ENCODE results near the gene TRAPPC10.

The TRAPPC10 gene

DNA sequence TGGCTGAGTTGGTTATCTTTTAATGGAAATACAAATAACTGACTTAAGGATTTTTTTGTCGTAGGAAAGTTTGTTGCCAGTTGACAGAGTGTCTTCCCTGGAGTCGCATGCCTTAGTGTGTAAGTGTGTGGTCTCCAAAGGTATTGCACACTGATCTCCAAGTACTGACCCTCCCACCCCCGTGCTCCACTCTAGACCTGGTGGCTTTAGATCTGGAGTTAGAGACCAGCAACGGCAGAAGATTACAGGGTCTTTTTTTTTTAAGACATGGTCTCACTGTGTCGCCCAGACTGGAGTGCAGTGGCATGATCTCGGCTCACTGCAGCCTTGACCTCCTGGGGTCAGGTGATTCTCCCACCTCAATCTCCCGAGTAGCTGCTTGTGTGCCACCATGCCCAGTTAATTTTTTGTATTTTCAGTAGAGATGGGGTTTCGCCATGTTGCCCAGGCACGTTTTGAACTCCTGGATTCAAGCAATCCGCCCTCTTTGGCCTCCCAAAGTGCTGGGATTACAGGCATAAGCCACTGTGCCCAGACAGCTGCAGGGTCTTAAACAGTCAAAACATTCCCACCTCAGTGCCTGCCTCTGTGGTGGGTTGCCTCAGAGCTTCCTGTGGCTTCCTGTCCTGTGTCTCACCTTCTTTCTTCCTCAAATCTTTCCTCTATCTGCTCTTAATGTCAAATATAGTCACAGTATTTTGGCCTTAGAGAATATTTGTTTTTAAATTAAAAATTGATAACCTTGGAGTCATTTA, 6.9 kb downstream of the TRAPPC10 start:
- Mint-ChIP-seq H3K27me3 (ENCODE audit: low read depth, poor library complexity) (no peaks in the 10 kb centered on the region), H3K27ac (peak overlapping the region; percentile 77), H3K36me3 (ENCODE audit: low read depth) (no peaks in the 10 kb centered on the region), H3K4me3 (no peak overlapping the region), H3K9me3 (no peaks in the 10 kb centered on the region), H3K4me1 (peaks cover 30% of the 10 kb centered on the region)
- TF ChIP-seq CTCF (IDR thresholded peaks at IDR 0.05), result no peak
- no peak for DNase-seq

DNA sequence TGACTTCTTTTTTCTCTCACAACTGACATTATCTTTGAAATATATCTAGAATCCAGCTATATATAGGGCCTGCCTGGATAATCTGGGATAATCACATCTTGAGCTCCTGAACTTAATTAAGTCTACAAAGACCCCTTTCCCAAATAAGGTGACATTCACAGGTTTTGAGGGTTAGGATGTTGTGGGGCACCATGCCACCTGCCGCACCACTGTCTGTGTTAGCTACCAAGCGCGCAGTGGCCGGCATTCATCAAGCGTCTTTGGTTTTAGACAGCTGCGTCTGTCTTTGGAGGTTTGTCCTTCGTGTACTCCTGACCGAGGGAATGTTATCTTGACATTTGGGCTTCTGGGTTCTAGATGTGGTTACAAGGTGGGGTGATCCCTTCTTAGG, 7.5 kb downstream of the TRAPPC10 start:
- DNase-seq, result no peak
- no peaks in the 10 kb centered on the region for H3K27me3 Mint-ChIP-seq (ENCODE audit: low read depth, poor library complexity)

DNA sequence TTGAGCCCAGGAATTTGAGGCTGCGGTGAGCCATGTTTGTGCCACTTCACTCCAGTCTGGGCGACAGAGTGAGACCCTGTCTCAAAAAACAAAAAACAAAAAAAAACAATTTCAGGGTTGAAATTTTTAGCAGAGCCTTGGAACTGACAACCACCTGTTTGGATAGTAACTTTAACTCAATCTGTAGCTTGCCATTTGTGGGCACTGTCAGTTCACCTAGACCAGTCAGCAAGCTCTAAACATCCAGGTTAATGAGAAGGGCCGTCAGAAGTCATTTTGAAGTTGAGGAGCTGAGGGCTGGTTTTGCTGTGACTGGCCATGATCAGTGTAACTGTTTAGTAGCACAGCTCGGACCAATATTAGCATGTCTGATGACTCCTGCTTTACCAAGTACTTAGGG, 8.4 kb downstream of the TRAPPC10 start:
- Mint-ChIP-seq H3K9me3 (no peaks in the 10 kb centered on the region), H3K4me3 (no peak overlapping the region), H3K27ac (peak overlapping the region; percentile 45), H3K27me3 (ENCODE audit: low read depth, poor library complexity) (no peaks in the 10 kb centered on the region), H3K36me3 (ENCODE audit: low read depth) (no peaks in the 10 kb centered on the region), H3K4me1 (peaks cover 28% of the 10 kb centered on the region)
- DNase-seq, result no peak
- no peak for TF ChIP-seq CTCF (IDR thresholded peaks at IDR 0.05)

More for the DNA sequence above, 7.5 kb downstream of the TRAPPC10 start:
- Mint-ChIP-seq H3K4me3 (no peak overlapping the region), H3K9me3 (no peaks in the 10 kb centered on the region), H3K4me1 (peaks cover 25% of the 10 kb centered on the region), H3K27ac (no peak overlapping the region), H3K36me3 (ENCODE audit: low read depth) (no peaks in the 10 kb centered on the region)
- no peak for TF ChIP-seq CTCF (IDR thresholded peaks at IDR 0.05)

DNA sequence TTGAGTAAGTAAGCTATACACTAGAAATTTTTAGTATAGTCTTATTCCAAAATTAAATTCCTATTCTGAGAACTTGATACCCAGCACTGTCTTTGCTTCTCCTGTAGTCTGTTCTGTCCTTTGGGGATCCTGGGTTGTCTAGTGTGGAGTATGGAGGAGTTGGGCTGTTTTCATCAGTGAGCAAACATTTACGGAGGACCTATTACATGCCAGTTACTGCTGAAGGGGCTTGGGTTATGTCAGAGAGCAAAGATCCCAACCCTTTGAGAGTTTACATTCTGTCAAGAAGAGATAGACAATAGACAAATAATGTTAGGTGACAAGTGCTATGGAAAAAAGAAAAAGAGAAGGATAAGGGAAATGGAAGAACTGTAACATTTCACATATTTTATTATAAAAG, 9.0 kb downstream of the TRAPPC10 start:
- no peaks in the 10 kb centered on the region for H3K27me3 Mint-ChIP-seq (ENCODE audit: low read depth, poor library complexity)
- peak overlapping the region; percentile 62 for H3K27ac Mint-ChIP-seq
- no peak for DNase-seq
- no peak for TF ChIP-seq CTCF (IDR thresholded peaks at IDR 0.05)
- no peak overlapping the region for H3K4me3 Mint-ChIP-seq
- H3K9me3 Mint-ChIP-seq, result no peaks in the 10 kb centered on the region
- H3K36me3 Mint-ChIP-seq (ENCODE audit: low read depth), result no peaks in the 10 kb centered on the region
- H3K4me1 Mint-ChIP-seq, result peaks cover 33% of the 10 kb centered on the region

DNA sequence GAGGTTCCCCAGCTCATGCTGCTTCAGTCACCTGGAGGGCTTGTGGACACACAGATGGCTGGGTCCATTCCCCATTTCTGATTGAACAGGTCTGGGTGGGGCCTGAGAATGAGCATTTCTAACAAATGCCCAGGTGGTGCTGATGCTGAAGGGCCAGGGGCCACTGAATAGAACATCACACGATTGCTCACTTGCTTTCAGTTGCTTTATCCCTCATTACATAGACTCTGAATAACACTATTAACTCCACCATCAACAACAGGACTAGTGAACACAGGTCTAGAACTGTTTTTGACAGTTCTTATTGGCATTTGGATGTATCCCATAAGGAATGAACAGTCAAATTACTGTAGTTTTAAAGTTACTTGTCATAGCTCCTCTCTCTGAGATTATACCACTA, 12.1 kb downstream of the TRAPPC10 start:
- DNase-seq, result no peak
- H3K9me3 Mint-ChIP-seq, result peaks cover 6% of the 10 kb centered on the region
- H3K27me3 Mint-ChIP-seq (ENCODE audit: low read depth, poor library complexity), result no peaks in the 10 kb centered on the region
- H3K4me1 Mint-ChIP-seq, result peaks cover 31% of the 10 kb centered on the region
- H3K36me3 Mint-ChIP-seq (ENCODE audit: low read depth), result peaks cover 22% of the 10 kb centered on the region
- H3K4me3 Mint-ChIP-seq, result no peak overlapping the region
- no peak for TF ChIP-seq CTCF (IDR thresholded peaks at IDR 0.05)
- no peak overlapping the region for H3K27ac Mint-ChIP-seq

GRCh38 chr21:44024887-44025353, 12.8 kb downstream of the TRAPPC10 start:
- peaks cover 31% of the 10 kb centered on the region for H3K4me1 Mint-ChIP-seq
- no peak overlapping the region for H3K27ac Mint-ChIP-seq
- no peak for TF ChIP-seq CTCF (IDR thresholded peaks at IDR 0.05)
- no peak overlapping the region for H3K4me3 Mint-ChIP-seq
- peaks cover 22% of the 10 kb centered on the region for H3K36me3 Mint-ChIP-seq (ENCODE audit: low read depth)
- no peak for DNase-seq
- no peaks in the 10 kb centered on the region for H3K27me3 Mint-ChIP-seq (ENCODE audit: low read depth, poor library complexity)
- H3K9me3 Mint-ChIP-seq, result peaks cover 6% of the 10 kb centered on the region
